ENCODE results near the gene CD7. TPM values are rescaled to one million over a fixed set of nuclear protein-coding genes. Genes with fewer than 3 reads are reported as not detected.

Gene CD7
- total RNA-seq, 1 donor from 2014 or later = not detected

- H3K36me3 Mint-ChIP-seq (ENCODE audit: low read depth, unreplicated experiment) = no peaks in the 10 kb centered on the region
- no peaks in the 10 kb centered on the region for H3K9me3 Mint-ChIP-seq (ENCODE audit: unreplicated experiment)
- TF ChIP-seq CTCF (IDR thresholded peaks at IDR 0.05; ENCODE audit: unreplicated experiment) = no peak
- H3K4me1 Mint-ChIP-seq (ENCODE audit: unreplicated experiment) = no peaks in the 10 kb centered on the region
- H3K27me3 Mint-ChIP-seq (ENCODE audit: unreplicated experiment) = peaks cover 8% of the 10 kb centered on the region
- DNase-seq (ENCODE audit: low spot score) = no peak
- H3K4me3 Mint-ChIP-seq (ENCODE audit: unreplicated experiment) = no peak overlapping the region
- no peak overlapping the region for H3K27ac Mint-ChIP-seq (ENCODE audit: unreplicated experiment)
Measured at GRCh38 chr17:82302568-82302963, 14.8 kb downstream of the CD7 start.

DNA sequence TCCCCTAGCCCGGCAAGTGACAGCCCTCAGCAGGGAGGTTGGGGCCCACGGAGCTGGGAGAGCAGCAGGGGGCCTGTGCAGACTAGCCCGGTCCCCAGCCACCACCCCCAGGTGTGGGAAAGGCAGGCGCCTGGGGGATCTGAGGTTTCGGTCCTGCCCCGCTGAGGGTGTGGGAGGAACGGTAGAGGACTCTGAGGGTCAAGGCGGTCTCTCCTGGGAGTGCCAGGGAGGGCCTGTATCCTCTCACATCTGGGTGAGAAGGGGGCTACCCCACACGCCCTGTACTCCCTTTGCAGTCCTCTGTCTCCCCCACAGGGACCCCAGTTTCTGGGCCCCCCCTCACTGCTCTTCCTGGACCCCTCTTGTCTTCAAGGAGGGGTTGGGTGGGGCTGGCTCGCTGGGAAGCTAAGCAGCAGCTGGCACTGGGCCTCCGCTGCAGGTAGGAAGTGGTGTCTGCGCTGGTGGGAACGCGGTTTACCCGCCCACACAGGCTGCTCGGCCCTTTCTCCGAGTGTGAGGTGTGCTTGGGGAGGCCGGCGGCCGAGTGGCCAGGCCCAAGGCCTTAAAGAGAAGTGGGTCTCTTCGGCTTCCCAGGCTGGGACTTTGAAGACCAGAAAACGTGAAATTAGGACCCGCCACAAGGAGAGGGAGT lies 15.4 kb downstream of the CD7 start:
- Mint-ChIP-seq H3K27me3 (ENCODE audit: unreplicated experiment) (peaks cover 8% of the 10 kb centered on the region), H3K4me1 (ENCODE audit: unreplicated experiment) (no peaks in the 10 kb centered on the region), H3K27ac (ENCODE audit: unreplicated experiment) (no peak overlapping the region), H3K36me3 (ENCODE audit: low read depth, unreplicated experiment) (no peaks in the 10 kb centered on the region), H3K9me3 (ENCODE audit: unreplicated experiment) (no peaks in the 10 kb centered on the region), H3K4me3 (ENCODE audit: unreplicated experiment) (no peak overlapping the region)
- no peak for DNase-seq (ENCODE audit: low spot score)
- no peak for TF ChIP-seq CTCF (IDR thresholded peaks at IDR 0.05; ENCODE audit: unreplicated experiment)

DNA sequence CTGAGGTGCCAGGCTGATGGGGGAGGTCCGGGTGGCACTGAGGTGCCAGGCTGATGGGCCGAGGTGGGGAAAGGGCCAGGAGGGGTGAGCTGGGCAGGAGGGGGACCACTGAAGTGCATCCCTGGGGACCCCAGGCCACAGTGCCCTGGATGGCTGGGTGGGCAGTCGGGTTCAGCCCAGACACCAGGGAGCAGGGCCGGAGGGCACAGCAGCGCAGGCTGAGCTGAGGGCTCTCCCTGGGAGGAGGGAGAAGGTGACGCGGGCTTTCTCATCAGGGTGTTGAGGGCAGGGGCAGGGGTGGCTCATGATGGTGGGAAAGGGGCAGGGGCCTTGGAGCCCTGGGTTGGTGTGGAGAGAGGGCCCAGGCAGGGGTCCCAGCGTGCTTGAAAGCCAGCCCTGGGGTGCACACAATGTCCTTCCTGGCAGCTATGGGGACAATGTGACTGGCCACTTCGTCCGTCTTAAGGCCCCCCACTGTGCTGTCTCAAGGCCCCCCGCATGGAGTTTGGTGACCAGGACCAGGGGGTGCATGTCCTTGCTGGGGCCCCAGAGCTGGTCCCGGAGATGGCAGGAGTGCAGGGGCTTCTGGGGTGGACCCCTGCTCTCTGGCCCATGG lies 16.0 kb downstream of the CD7 start:
- no peak for DNase-seq (ENCODE audit: low spot score)
- no peak overlapping the region for H3K27ac Mint-ChIP-seq (ENCODE audit: unreplicated experiment)
- peaks cover 6% of the 10 kb centered on the region for H3K27me3 Mint-ChIP-seq (ENCODE audit: unreplicated experiment)
- H3K4me3 Mint-ChIP-seq (ENCODE audit: unreplicated experiment) = no peak overlapping the region
- no peak for TF ChIP-seq CTCF (IDR thresholded peaks at IDR 0.05; ENCODE audit: unreplicated experiment)
- no peaks in the 10 kb centered on the region for H3K36me3 Mint-ChIP-seq (ENCODE audit: low read depth, unreplicated experiment)
- H3K4me1 Mint-ChIP-seq (ENCODE audit: unreplicated experiment) = no peaks in the 10 kb centered on the region
- no peaks in the 10 kb centered on the region for H3K9me3 Mint-ChIP-seq (ENCODE audit: unreplicated experiment)

DNA sequence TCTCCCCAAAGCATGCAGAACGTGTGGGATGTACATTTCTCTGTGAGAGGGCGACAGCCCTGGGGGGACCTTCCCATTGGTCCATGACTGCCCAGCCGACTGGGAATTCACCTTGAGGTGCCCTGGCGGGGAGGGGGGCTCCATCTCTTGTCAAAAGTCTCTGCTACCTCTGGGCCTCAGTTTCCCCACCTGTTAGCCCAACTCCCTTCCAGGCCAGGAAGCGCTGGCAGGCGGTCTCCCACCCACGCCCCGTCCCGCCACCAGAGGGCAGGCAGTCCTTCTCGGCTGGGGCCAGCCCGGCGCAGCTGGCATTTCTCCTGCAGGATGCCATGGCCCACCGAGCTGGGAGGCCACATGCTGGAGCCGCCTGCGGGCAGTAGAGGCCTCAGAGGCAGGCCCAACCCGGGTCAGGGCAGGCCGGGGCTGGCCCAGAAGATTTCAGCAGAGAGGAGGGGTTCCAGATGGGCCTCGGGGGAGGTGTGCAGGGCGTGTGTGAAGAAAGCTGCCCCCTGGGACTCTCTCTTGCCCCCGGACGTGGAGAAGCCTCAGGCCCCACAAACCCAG lies 16.6 kb downstream of the CD7 start:
- Mint-ChIP-seq H3K4me1 (ENCODE audit: unreplicated experiment) (no peaks in the 10 kb centered on the region), H3K9me3 (ENCODE audit: unreplicated experiment) (no peaks in the 10 kb centered on the region), H3K27me3 (ENCODE audit: unreplicated experiment) (peaks cover 6% of the 10 kb centered on the region), H3K27ac (ENCODE audit: unreplicated experiment) (no peak overlapping the region), H3K4me3 (ENCODE audit: unreplicated experiment) (no peak overlapping the region), H3K36me3 (ENCODE audit: low read depth, unreplicated experiment) (no peaks in the 10 kb centered on the region)
- peak; percentile 78 for DNase-seq (ENCODE audit: low spot score)
- TF ChIP-seq CTCF (IDR thresholded peaks at IDR 0.05; ENCODE audit: unreplicated experiment) = peak; percentile 65

DNA sequence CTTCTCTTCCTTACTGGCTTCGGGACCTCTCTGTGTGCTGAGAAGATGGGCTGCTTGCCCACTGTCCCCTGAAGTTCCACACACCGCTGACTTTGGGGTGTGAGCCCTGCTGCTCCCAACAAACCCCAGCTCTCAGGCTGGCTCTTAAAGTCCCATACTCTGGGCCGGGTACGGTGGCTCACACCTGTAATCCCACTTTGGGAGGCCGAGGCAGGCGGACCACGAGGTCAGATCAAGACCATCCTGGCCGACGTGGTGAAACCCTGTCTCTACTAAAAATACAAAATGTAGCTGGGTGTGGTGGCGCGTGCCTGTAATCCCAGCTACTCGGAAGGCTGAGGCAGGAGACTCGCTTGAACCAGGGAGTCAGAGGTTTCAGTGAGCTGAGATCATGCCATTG lies 17.2 kb downstream of the CD7 start:
- Mint-ChIP-seq H3K9me3 (ENCODE audit: unreplicated experiment) (no peaks in the 10 kb centered on the region), H3K27me3 (ENCODE audit: unreplicated experiment) (peaks cover 6% of the 10 kb centered on the region), H3K4me1 (ENCODE audit: unreplicated experiment) (no peaks in the 10 kb centered on the region), H3K27ac (ENCODE audit: unreplicated experiment) (no peak overlapping the region), H3K36me3 (ENCODE audit: low read depth, unreplicated experiment) (no peaks in the 10 kb centered on the region), H3K4me3 (ENCODE audit: unreplicated experiment) (no peak overlapping the region)
- no peak for DNase-seq (ENCODE audit: low spot score)
- TF ChIP-seq CTCF (IDR thresholded peaks at IDR 0.05; ENCODE audit: unreplicated experiment) = no peak

Measured in endothelial cell (in vitro differentiated cells).